Karpas-422 (cell line): Measurements from ENCODE around the gene NANOS3. TPM values are rescaled to one million over a fixed set of nuclear protein-coding genes. Genes with fewer than 3 reads are reported as not detected.
A peak's percentile ranks its signal among the peaks of the same experiment; 100 is the strongest.

Experiments used
- DNase-seq: peaks from one replicate; pipeline ENCODE4 v3.0.0-alpha.2; 2015
- H2AFZ ChIP-seq: fragments of 200-600 bp; sonication (generic); 2 replicates; pipeline ENCODE4 v1.6.1; 2014; ENCODE audit warnings: antibody characterized with exemption, low read length, mixed read lengths
- H3K27ac ChIP-seq: fragments of 200-600 bp; sonication (generic); 2 replicates; pipeline ENCODE4 v1.5.1; 2014; ENCODE audit warnings: mild to moderate bottlenecking, low read length, moderate library complexity
- H3K27me3 ChIP-seq: fragments of 200-600 bp; sonication (generic); 2 replicates; pipeline ENCODE4 v1.6.1; 2014; ENCODE audit warnings: low read length, mixed read lengths
- H3K36me3 ChIP-seq: fragments of 200-600 bp; sonication (generic); 2 replicates; pipeline ENCODE4 v1.6.1; 2014; ENCODE audit warnings: low read length, mixed read lengths; ENCODE audit not compliant: insufficient read depth
- H3K4me1 ChIP-seq: fragments of 200-600 bp; sonication (generic); 2 replicates; pipeline ENCODE4 v1.6.1; 2014; ENCODE audit warnings: mild to moderate bottlenecking, low read length, mixed read lengths
- H3K4me2 ChIP-seq: fragments of 200-600 bp; sonication (generic); 2 replicates; pipeline ENCODE4 v1.6.1; 2014; ENCODE audit warnings: low read length, low read depth, mild to moderate bottlenecking; ENCODE audit not compliant: poor library complexity, severe bottlenecking
- H3K4me3 ChIP-seq: fragments of 200-600 bp; sonication (generic); 2 replicates; pipeline ENCODE4 v1.5.1; 2014; ENCODE audit warnings: mild to moderate bottlenecking, antibody characterized with exemption, low read length, mixed read lengths
- H3K79me2 ChIP-seq: fragments of 200-600 bp; sonication (generic); 2 replicates; pipeline ENCODE4 v1.6.1; 2014; ENCODE audit warnings: mild to moderate bottlenecking, low read length, mixed read lengths
- H3K9ac ChIP-seq: fragments of 200-600 bp; sonication (generic); 2 replicates; pipeline ENCODE4 v1.6.0; 2014; ENCODE audit warnings: low read length
- H3K9me2 ChIP-seq: fragments of 200-600 bp; sonication (generic), shearing (Covaris generic); replicated peaks from 2 replicates; pipeline ENCODE4 v1.6.0; 2014; ENCODE audit warnings: mild to moderate bottlenecking, low read length, moderate library complexity; ENCODE audit not compliant: insufficient read depth
- H3K9me3 ChIP-seq: fragments of 300-700, 200-600 bp; sonication (generic); 2 replicates; pipeline ENCODE4 v1.6.1; 2014; ENCODE audit warnings: low read length, mixed read lengths
- H4K20me1 ChIP-seq: fragments of 200-600 bp; sonication (generic); 2 replicates; pipeline ENCODE4 v1.6.1; 2014; ENCODE audit warnings: mild to moderate bottlenecking, antibody characterized with exemption, low read length, low read depth; ENCODE audit not compliant: insufficient read depth
- small RNA-seq: library from RNA; depleted of rRNA; stranded (forward); fragments of <200 nt; gene quantifications from one replicate; pipeline ENCODE3, GENCODE V24; 2014
- total RNA-seq: library from RNA; depleted of rRNA; stranded (reverse); fragments of >200 nt; shearing (Covaris generic); gene quantifications from 2 replicates; pipeline ENCODE4 v1.2.3, GENCODE V29; 2014; ENCODE audit warnings: low replicate concordance; rRNA removed

The NANOS3 gene
- total RNA-seq, 1 experiment from 2014 or later, result not detected

DNA sequence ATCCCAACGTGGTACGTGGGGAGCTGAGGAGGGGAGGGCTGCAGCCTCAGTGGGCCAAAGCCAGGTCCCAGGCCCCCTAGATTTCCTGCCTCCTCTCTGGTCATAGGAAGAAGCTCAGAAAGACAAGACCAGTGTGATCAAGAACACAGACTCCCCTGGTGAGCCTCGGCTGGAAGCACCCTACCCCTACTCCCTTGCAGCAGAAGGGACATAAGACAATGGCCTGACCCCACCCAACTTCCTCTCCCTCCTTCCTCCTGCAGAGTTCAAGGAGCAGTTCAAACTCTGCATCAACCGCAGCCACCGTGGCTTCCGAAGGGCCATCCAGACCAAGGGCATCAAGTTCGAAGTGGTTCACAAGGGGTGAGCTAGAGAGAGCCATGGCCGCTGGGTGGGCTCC is 49.8 kb downstream of the NANOS3 start:
- H3K4me2 ChIP-seq, result no peak overlapping the region
- H3K27ac ChIP-seq, result no peak overlapping the region
- H3K9ac ChIP-seq, result no peak overlapping the region
- H3K79me2 ChIP-seq, result no peaks in the 10 kb centered on the region
- no peaks in the 10 kb centered on the region for H3K9me2 ChIP-seq
- H3K4me3 ChIP-seq, result no peak overlapping the region
- DNase-seq, result no peak
- H3K27me3 ChIP-seq, result no peaks in the 10 kb centered on the region
- H3K4me1 ChIP-seq, result no peaks in the 10 kb centered on the region
- H4K20me1 ChIP-seq, result no peaks in the 10 kb centered on the region
- peaks cover 6% of the 10 kb centered on the region for H3K36me3 ChIP-seq
- H2AFZ ChIP-seq, result no peak overlapping the region
- no peaks in the 10 kb centered on the region for H3K9me3 ChIP-seq

DNA sequence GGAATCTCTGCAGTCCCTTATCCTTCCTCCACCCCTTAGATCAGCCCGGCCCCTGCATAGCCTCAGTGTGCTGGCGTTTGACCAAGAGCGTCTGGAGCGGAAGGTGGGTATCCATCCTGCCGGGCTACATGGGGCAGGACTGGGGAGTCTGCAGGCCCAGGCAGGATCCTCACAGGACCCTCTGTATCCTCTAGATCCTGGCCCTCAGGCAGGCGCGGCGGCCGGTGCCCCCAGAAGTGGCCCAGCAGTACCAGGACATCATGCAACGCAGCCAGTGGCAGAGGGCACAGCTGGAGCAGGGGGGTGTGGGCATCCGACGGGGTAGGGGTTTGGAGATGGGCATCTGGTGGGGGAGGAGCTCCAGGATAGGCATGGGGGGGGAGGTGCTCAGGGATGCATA is 52.4 kb downstream of the NANOS3 start:
- no peak overlapping the region for H3K27ac ChIP-seq
- no peak overlapping the region for H3K4me2 ChIP-seq
- DNase-seq, result no peak
- no peaks in the 10 kb centered on the region for H3K9me3 ChIP-seq
- H3K36me3 ChIP-seq, result no peaks in the 10 kb centered on the region
- no peaks in the 10 kb centered on the region for H3K4me1 ChIP-seq
- H3K9ac ChIP-seq, result no peak overlapping the region
- no peak overlapping the region for H3K4me3 ChIP-seq
- H3K79me2 ChIP-seq, result no peaks in the 10 kb centered on the region
- H3K27me3 ChIP-seq, result no peaks in the 10 kb centered on the region
- no peaks in the 10 kb centered on the region for H3K9me2 ChIP-seq
- no peaks in the 10 kb centered on the region for H4K20me1 ChIP-seq
- H2AFZ ChIP-seq, result no peak overlapping the region

DNA sequence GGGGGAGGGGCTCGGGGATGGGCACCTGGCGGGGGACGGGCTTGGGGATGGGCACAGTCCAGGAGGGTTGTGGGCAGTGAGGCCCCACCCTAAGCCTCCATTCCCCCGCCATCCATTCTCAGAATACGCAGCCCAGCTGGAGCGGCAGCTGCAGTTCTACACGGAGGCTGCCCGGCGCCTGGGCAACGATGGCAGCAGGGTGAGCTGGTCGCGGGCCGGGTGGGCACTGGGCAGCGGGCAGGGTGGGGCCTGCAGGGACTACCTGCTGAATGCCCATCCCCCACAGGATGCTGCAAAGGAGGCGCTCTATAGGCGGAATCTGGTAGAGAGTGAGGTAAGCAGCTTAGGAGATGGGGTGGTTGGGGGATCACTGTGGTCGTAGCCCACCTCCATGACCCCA is 53.0 kb downstream of the NANOS3 start:
- Histone ChIP-seq H4K20me1 (no peaks in the 10 kb centered on the region), H3K4me1 (no peaks in the 10 kb centered on the region), H3K4me3 (no peak overlapping the region), H3K36me3 (no peaks in the 10 kb centered on the region), H3K4me2 (no peak overlapping the region), H3K79me2 (no peaks in the 10 kb centered on the region), H3K9me2 (no peaks in the 10 kb centered on the region), H2AFZ (no peak overlapping the region), H3K27ac (no peak overlapping the region), H3K9me3 (no peaks in the 10 kb centered on the region), H3K27me3 (no peaks in the 10 kb centered on the region), H3K9ac (no peak overlapping the region)
- no peak for DNase-seq

Small RNA genes lying within 50 kb of the gene (small RNA-seq; reads per million reads assigned to genes)
- gene MIR181C (0.47 reads per million, percentile 8 among the genes with 10 or more reads in this experiment), gene MIR181D (0.20 reads per million)

Other genes starting within 250 kb of the NANOS3 start
- 33.4 and 78.9 TPM in 2 replicates for gene MRI1, start 112.6 kb upstream of the NANOS3 start, total RNA-seq
- 117 and 158 TPM in 2 replicates for gene C19orf53, start 102.7 kb upstream of the NANOS3 start, total RNA-seq
- gene ZSWIM4, start 81.7 kb upstream of the NANOS3 start, total RNA-seq, result 6.8 and 7.3 TPM in 2 replicates
- 0.47 TPM in 1 of 2 replicates, not detected in the other for gene BRME1, start 29.0 kb downstream of the NANOS3 start, total RNA-seq
- 9.9 and 28.6 TPM in 2 replicates for gene CC2D1A, start 29.1 kb downstream of the NANOS3 start, total RNA-seq
- not detected in 2 replicates for gene PODNL1, start 61.3 kb downstream of the NANOS3 start, total RNA-seq
- gene DCAF15, start 75.4 kb downstream of the NANOS3 start, total RNA-seq, result 15.1 and 41.4 TPM in 2 replicates
- 1.2 and 2.3 TPM in 2 replicates for gene RFX1, start 129.2 kb downstream of the NANOS3 start, total RNA-seq
- not detected in 2 replicates for gene RLN3, start 151.0 kb downstream of the NANOS3 start, total RNA-seq
- 0.67 and 1.9 TPM in 2 replicates for gene IL27RA, start 154.6 kb downstream of the NANOS3 start, total RNA-seq
- gene PALM3, start 184.9 kb downstream of the NANOS3 start, total RNA-seq, result not detected in 2 replicates
- 0.71 and 4.2 TPM in 2 replicates for gene MISP3, start 195.7 kb downstream of the NANOS3 start, total RNA-seq
- gene C19orf67, start 208.6 kb downstream of the NANOS3 start, total RNA-seq, result 0.37 and 2.8 TPM in 2 replicates
- gene SAMD1, start 213.6 kb downstream of the NANOS3 start, total RNA-seq, result 31.8 and 81.5 TPM in 2 replicates
- gene PRKACA, start 240.6 kb downstream of the NANOS3 start, total RNA-seq, result 24.0 and 26.5 TPM in 2 replicates